Measurements from ENCODE around the gene ADGRV1.

GRCh38 chr5:90807496-90807895 lies 248.9 kb downstream of the ADGRV1 start:
- TF ChIP-seq MAX (IDR thresholded peaks at IDR 0.05; ENCODE audit: low read depth, low read length) (no peak), CTCF (IDR thresholded peaks at IDR 0.05; ENCODE audit: low read depth, low read length) (no peak), POLR2A (IDR thresholded peaks at IDR 0.05; ENCODE audit: extremely low read depth, insufficient read length) (no peak)

Measured in NB4 (cell line).